Lower lobe of right lung (tissue), 2 donors: Measurements from ENCODE around the gene SERPINB12. TPM values are rescaled to one million over a fixed set of nuclear protein-coding genes. Genes with fewer than 3 reads are reported as not detected.
A peak's percentile ranks its signal among the peaks of the same experiment; 100 is the strongest.

Experiments
- ATAC-seq, 2 donors: fragments of 200-7000 bp; cut with Tn5 transposase; one replicate each; pipeline ENCODE4 v1.9.1; 2020 to 2022; ENCODE audit warnings: mild to moderate bottlenecking in 2 of 2, moderate library complexity in 2 of 2
- DNase-seq: peaks from one replicate; pipeline ENCODE4 v3.0.0-alpha.2; 2020
- H3K27ac ChIP-seq: fragments of 200-600 bp; one replicate; pipeline ENCODE4 v1.8.0; 2022
- H3K27me3 ChIP-seq: fragments of 200-600 bp; one replicate; pipeline ENCODE4 v1.8.0; 2022; ENCODE audit warnings: low read depth
- H3K36me3 ChIP-seq: fragments of 200-600 bp; one replicate; pipeline ENCODE4 v1.8.0; 2022; ENCODE audit warnings: mild to moderate bottlenecking
- H3K4me1 ChIP-seq: fragments of 200-600 bp; one replicate; pipeline ENCODE4 v1.8.0; 2022
- H3K4me3 ChIP-seq: fragments of 200-600 bp; one replicate; pipeline ENCODE4 v1.8.0; 2022; ENCODE audit warnings: mild to moderate bottlenecking
- H3K9me3 ChIP-seq: fragments of 200-600 bp; one replicate; pipeline ENCODE4 v1.8.0; 2022
- CTCF ChIP-seq: fragments of 200-600 bp; IDR thresholded peaks from one replicate; pipeline ENCODE4 v1.8.0; 2022; ENCODE audit warnings: antibody characterized with exemption, mild to moderate bottlenecking
- intact Hi-C: fragments of 100-400 bp; cut with DNase I; formaldehyde crosslinking; loops from one replicate; pipeline ENCODE4 v1.11.0; 2022
- total RNA-seq: library from RNA; stranded (reverse); fragmentation: NEBNext Ultra II Directional; extraction: Animal tissue kit (Norgen Biotek cat#: 25700); gene quantifications from one replicate; pipeline ENCODE4 v1.2.1, GENCODE V29; 2021
- donor health status: DM: no; HTN: yes; CAD: no; lungs with severe emphysema.

SERPINB12 gene
- total RNA-seq, 1 donor from 2014 or later, result not detected

- Histone ChIP-seq H3K4me3 (no peak within 1 kb of the TSS), H3K4me1 (no peaks in the 10 kb centered on the region), H3K27ac (no peak within 1 kb of the TSS), H3K27me3 (no peaks in the 10 kb centered on the region), H3K36me3 (no peaks in the 10 kb centered on the region), H3K9me3 (no peaks in the 10 kb centered on the region)
- ATAC-seq, result no peak
- no peak for TF ChIP-seq CTCF
- no peak for DNase-seq
- intact Hi-C loops, result no loop called here
Observed at GRCh38 chr18:63586966-63587365, 44.8 kb downstream of the SERPINB12 start, which contains the start of gene SERPINB13. TSS of gene SERPINB13 (plus strand) at chr18:63587343. CDS start at chr18:63588668, 1,325 bp downstream.

GRCh38 chr18:63588909-63589308, 46.7 kb downstream of the SERPINB12 start:
- H3K9me3 ChIP-seq, result no peaks in the 10 kb centered on the region
- intact Hi-C loops, result no loop called here
- no peaks in the 10 kb centered on the region for H3K27me3 ChIP-seq
- peak in 1 of 2 donors; percentile 11 for ATAC-seq
- TF ChIP-seq CTCF, result no peak
- no peak overlapping the region for H3K4me3 ChIP-seq
- H3K27ac ChIP-seq, result no peak overlapping the region
- no peak for DNase-seq
- no peaks in the 10 kb centered on the region for H3K4me1 ChIP-seq
- no peaks in the 10 kb centered on the region for H3K36me3 ChIP-seq

GRCh38 chr18:63590373-63590772, 48.2 kb downstream of the SERPINB12 start:
- intact Hi-C loops, result no loop called here
- no peak overlapping the region for H3K27ac ChIP-seq
- ATAC-seq, result peak; percentile 61 to 67
- no peaks in the 10 kb centered on the region for H3K4me1 ChIP-seq
- no peaks in the 10 kb centered on the region for H3K9me3 ChIP-seq
- peak; percentile 65 for DNase-seq
- no peak for TF ChIP-seq CTCF
- H3K27me3 ChIP-seq, result no peaks in the 10 kb centered on the region
- H3K36me3 ChIP-seq, result no peaks in the 10 kb centered on the region
- H3K4me3 ChIP-seq, result no peak overlapping the region

GRCh38 chr18:63590966-63591695, 49.0 kb downstream of the SERPINB12 start:
- ATAC-seq (no peak), DNase-seq (no peak)
- no peak for TF ChIP-seq CTCF
- intact Hi-C loops, result no loop called here
- Histone ChIP-seq H3K4me1 (no peaks in the 10 kb centered on the region), H3K27me3 (no peaks in the 10 kb centered on the region), H3K27ac (no peak overlapping the region), H3K9me3 (no peaks in the 10 kb centered on the region), H3K4me3 (no peak overlapping the region), H3K36me3 (no peaks in the 10 kb centered on the region)

GRCh38 chr18:63591725-63592124, 49.6 kb downstream of the SERPINB12 start:
- no peaks in the 10 kb centered on the region for H3K36me3 ChIP-seq
- ATAC-seq, result no peak
- TF ChIP-seq CTCF, result no peak
- intact Hi-C loops, result no loop called here
- H3K27me3 ChIP-seq, result no peaks in the 10 kb centered on the region
- no peak for DNase-seq
- H3K27ac ChIP-seq, result no peak overlapping the region
- H3K4me3 ChIP-seq, result no peak overlapping the region
- no peaks in the 10 kb centered on the region for H3K9me3 ChIP-seq
- no peaks in the 10 kb centered on the region for H3K4me1 ChIP-seq
